Stimulated activated effector memory CD8-positive, alpha-beta T cell treated with anti-CD3 and anti-CD28 coated beads, Interleukin-12 subunit alpha, Interleukin-12 subunit beta, amount 100 ng/mL, for 72 hours (primary cell): ENCODE measurements around the gene SNU13.
"Not testable (repeated sequence)": the region's sequence is repeated elsewhere in the genome, so short reads cannot be mapped to it uniquely, and the experiment has no call there.

ENCODE experiments used
- ATAC-seq: fragments of 150-1000 bp; cut with Tn5 transposase; 2 replicates; pipeline ENCODE4 v1.10.0; 2021
- DNase-seq, 2 donors: peaks; one replicate each; pipeline ENCODE4 v3.0.0; 2021 to 2022; ENCODE audit warnings: low spot score in 2 of 2
- H3K27ac Mint-ChIP-seq: one replicate; pipeline ENCODE4 v1.8.0; 2022; ENCODE audit warnings: mild to moderate bottlenecking, mixed read lengths
- H3K36me3 Mint-ChIP-seq: one replicate; pipeline ENCODE4 v1.8.0; 2022; ENCODE audit warnings: mild to moderate bottlenecking, mixed read lengths
- H3K4me1 Mint-ChIP-seq: one replicate; pipeline ENCODE4 v1.8.0; 2022; ENCODE audit warnings: mixed read lengths
- H3K4me3 Mint-ChIP-seq: one replicate; pipeline ENCODE4 v1.8.0; 2022; ENCODE audit warnings: mild to moderate bottlenecking, mixed read lengths
- H3K9me3 Mint-ChIP-seq: one replicate; pipeline ENCODE4 v1.8.0; 2022; ENCODE audit warnings: mixed read lengths

The SNU13 gene

GRCh38 chr22:41663594-41663993 is 25.1 kb downstream of the SNU13 start:
- Mint-ChIP-seq H3K27ac (peak overlapping the region; percentile 72), H3K36me3 (peaks cover 89% of the 10 kb centered on the region), H3K4me1 (peaks cover 20% of the 10 kb centered on the region)
- not testable (repeated sequence) for DNase-seq, H3K9me3 Mint-ChIP-seq, H3K4me3 Mint-ChIP-seq, ATAC-seq

GRCh38 chr22:41661713-41662112 is 27.0 kb downstream of the SNU13 start:
- no peak overlapping the region for H3K27ac Mint-ChIP-seq
- H3K9me3 Mint-ChIP-seq: no peaks in the 10 kb centered on the region
- no peak overlapping the region for H3K4me3 Mint-ChIP-seq
- H3K4me1 Mint-ChIP-seq: peaks cover 11% of the 10 kb centered on the region
- no peak for ATAC-seq
- no peak for DNase-seq
- peaks cover 90% of the 10 kb centered on the region for H3K36me3 Mint-ChIP-seq

- Mint-ChIP-seq H3K27ac (peak overlapping the region; percentile 71), H3K4me3 (no peak overlapping the region), H3K4me1 (peaks cover 7% of the 10 kb centered on the region), H3K9me3 (no peaks in the 10 kb centered on the region), H3K36me3 (peaks cover 94% of the 10 kb centered on the region)
- no peak for ATAC-seq
- DNase-seq: no peak
Measured at GRCh38 chr22:41661088-41661487, 27.6 kb downstream of the SNU13 start.

GRCh38 chr22:41660416-41660815 is 28.3 kb downstream of the SNU13 start:
- Mint-ChIP-seq H3K27ac (peak overlapping the region; percentile 71), H3K9me3 (no peaks in the 10 kb centered on the region), H3K4me3 (no peak overlapping the region), H3K4me1 (peaks cover 7% of the 10 kb centered on the region), H3K36me3 (peaks cover 100% of the 10 kb centered on the region)
- DNase-seq (no peak), ATAC-seq (no peak)

GRCh38 chr22:41659941-41660340 is 28.7 kb downstream of the SNU13 start:
- Mint-ChIP-seq H3K27ac (peak overlapping the region; percentile 71), H3K36me3 (peaks cover 100% of the 10 kb centered on the region)

GRCh38 chr22:41658869-41659268 is 29.8 kb downstream of the SNU13 start:
- H3K4me3 Mint-ChIP-seq: no peak overlapping the region
- H3K9me3 Mint-ChIP-seq: no peaks in the 10 kb centered on the region
- DNase-seq (no peak), ATAC-seq (no peak)
- peaks cover 7% of the 10 kb centered on the region for H3K4me1 Mint-ChIP-seq
- peaks cover 100% of the 10 kb centered on the region for H3K36me3 Mint-ChIP-seq
- no peak overlapping the region for H3K27ac Mint-ChIP-seq

More at GRCh38 chr22:41659941-41660340, 28.7 kb downstream of the SNU13 start:
- H3K4me3 Mint-ChIP-seq: no peak overlapping the region
- H3K9me3 Mint-ChIP-seq: no peaks in the 10 kb centered on the region
- peaks cover 7% of the 10 kb centered on the region for H3K4me1 Mint-ChIP-seq
- ATAC-seq: no peak
- no peak for DNase-seq

GRCh38 chr22:41657709-41658108 is 31.0 kb downstream of the SNU13 start:
- peaks cover 100% of the 10 kb centered on the region for H3K36me3 Mint-ChIP-seq
- peaks cover 7% of the 10 kb centered on the region for H3K4me1 Mint-ChIP-seq
- no peaks in the 10 kb centered on the region for H3K9me3 Mint-ChIP-seq
- H3K27ac Mint-ChIP-seq: no peak overlapping the region
- H3K4me3 Mint-ChIP-seq: no peak overlapping the region
- DNase-seq (no peak), ATAC-seq (no peak)

- H3K27ac Mint-ChIP-seq: peak overlapping the region; percentile 10
- H3K36me3 Mint-ChIP-seq: peaks cover 100% of the 10 kb centered on the region
- H3K4me3 Mint-ChIP-seq: no peak overlapping the region
- ATAC-seq (no peak), DNase-seq (no peak)
- no peaks in the 10 kb centered on the region for H3K9me3 Mint-ChIP-seq
- H3K4me1 Mint-ChIP-seq: peaks cover 7% of the 10 kb centered on the region
Measured at GRCh38 chr22:41656556-41656955, 32.1 kb downstream of the SNU13 start.

- Mint-ChIP-seq H3K4me3 (no peak overlapping the region), H3K9me3 (no peaks in the 10 kb centered on the region), H3K4me1 (no peaks in the 10 kb centered on the region), H3K36me3 (peaks cover 100% of the 10 kb centered on the region), H3K27ac (no peak overlapping the region)
- no peak for DNase-seq
- ATAC-seq: no peak
Measured at GRCh38 chr22:41654322-41654721, 34.3 kb downstream of the SNU13 start.

GRCh38 chr22:41650821-41651220 is 37.8 kb downstream of the SNU13 start:
- no peak overlapping the region for H3K4me3 Mint-ChIP-seq
- ATAC-seq (no peak), DNase-seq (no peak)
- no peaks in the 10 kb centered on the region for H3K4me1 Mint-ChIP-seq
- H3K36me3 Mint-ChIP-seq: peaks cover 100% of the 10 kb centered on the region
- H3K27ac Mint-ChIP-seq: no peak overlapping the region
- H3K9me3 Mint-ChIP-seq: no peaks in the 10 kb centered on the region

- no peak overlapping the region for H3K27ac Mint-ChIP-seq
- no peak overlapping the region for H3K4me3 Mint-ChIP-seq
- no peaks in the 10 kb centered on the region for H3K4me1 Mint-ChIP-seq
- DNase-seq (no peak), ATAC-seq (no peak)
- H3K9me3 Mint-ChIP-seq: no peaks in the 10 kb centered on the region
- H3K36me3 Mint-ChIP-seq: peaks cover 100% of the 10 kb centered on the region
Measured at GRCh38 chr22:41650229-41650628, 38.4 kb downstream of the SNU13 start.

- Mint-ChIP-seq H3K4me1 (no peaks in the 10 kb centered on the region), H3K4me3 (no peak overlapping the region), H3K36me3 (peaks cover 100% of the 10 kb centered on the region), H3K9me3 (no peaks in the 10 kb centered on the region), H3K27ac (no peak overlapping the region)
- DNase-seq: no peak
- no peak for ATAC-seq
Measured at GRCh38 chr22:41648432-41648831, 40.2 kb downstream of the SNU13 start.

- no peak overlapping the region for H3K27ac Mint-ChIP-seq
- H3K4me1 Mint-ChIP-seq: no peaks in the 10 kb centered on the region
- no peak overlapping the region for H3K4me3 Mint-ChIP-seq
- DNase-seq (no peak), ATAC-seq (no peak)
- H3K9me3 Mint-ChIP-seq: no peaks in the 10 kb centered on the region
- peaks cover 100% of the 10 kb centered on the region for H3K36me3 Mint-ChIP-seq
Measured at GRCh38 chr22:41647771-41648170, 40.9 kb downstream of the SNU13 start.

GRCh38 chr22:41642331-41643110 is 46.1 kb downstream of the SNU13 start:
- no peak overlapping the region for H3K27ac Mint-ChIP-seq
- H3K9me3 Mint-ChIP-seq: no peaks in the 10 kb centered on the region
- DNase-seq (no peak), ATAC-seq (no peak)
- peaks cover 100% of the 10 kb centered on the region for H3K36me3 Mint-ChIP-seq
- H3K4me3 Mint-ChIP-seq: no peak overlapping the region
- H3K4me1 Mint-ChIP-seq: no peaks in the 10 kb centered on the region

- Mint-ChIP-seq H3K27ac (peak overlapping the region; percentile 16), H3K36me3 (peaks cover 100% of the 10 kb centered on the region), H3K4me1 (no peaks in the 10 kb centered on the region), H3K9me3 (no peaks in the 10 kb centered on the region), H3K4me3 (no peak overlapping the region)
- DNase-seq (no peak), ATAC-seq (no peak)
Measured at GRCh38 chr22:41641854-41642253, 46.8 kb downstream of the SNU13 start.

GRCh38 chr22:41638748-41639147 is 49.9 kb downstream of the SNU13 start:
- H3K36me3 Mint-ChIP-seq: peaks cover 100% of the 10 kb centered on the region
- no peak overlapping the region for H3K4me3 Mint-ChIP-seq
- ATAC-seq (no peak), DNase-seq (no peak)
- no peaks in the 10 kb centered on the region for H3K9me3 Mint-ChIP-seq
- H3K4me1 Mint-ChIP-seq: peaks cover 6% of the 10 kb centered on the region
- no peak overlapping the region for H3K27ac Mint-ChIP-seq
